ENCODE measurements around the gene ECE1.
A peak's percentile ranks its signal among the peaks of the same experiment; 100 is the strongest.

Gene ECE1

GRCh38 chr1:21325731-21326387 is 35.6 kb upstream of the ECE1 start:
- no peak for DNase-seq (ENCODE audit: low read depth, low spot score)
- H3K27ac ChIP-seq: no peak overlapping the region

GRCh38 chr1:21325231-21325718 is 35.0 kb upstream of the ECE1 start:
- peak overlapping the region; percentile 71 for H3K27ac ChIP-seq
- no peak for DNase-seq (ENCODE audit: low read depth, low spot score)

GRCh38 chr1:21324368-21325141 is 34.3 kb upstream of the ECE1 start:
- DNase-seq (ENCODE audit: low read depth, low spot score): no peak
- H3K27ac ChIP-seq: peak overlapping the region; percentile 71

GRCh38 chr1:21323091-21323490 is 32.8 kb upstream of the ECE1 start:
- no peak overlapping the region for H3K27ac ChIP-seq
- DNase-seq (ENCODE audit: low read depth, low spot score): no peak

GRCh38 chr1:21322681-21323016 is 32.4 kb upstream of the ECE1 start:
- DNase-seq (ENCODE audit: low read depth, low spot score): no peak
- H3K27ac ChIP-seq: no peak overlapping the region

GRCh38 chr1:21321963-21322680 is 31.9 kb upstream of the ECE1 start:
- H3K27ac ChIP-seq: no peak overlapping the region
- no peak for DNase-seq (ENCODE audit: low read depth, low spot score)

- H3K27ac ChIP-seq: no peak overlapping the region
- no peak for DNase-seq (ENCODE audit: low read depth, low spot score)
These were observed 30.3 kb upstream of the ECE1 start for GRCh38 chr1:21320410-21321108.

- no peak overlapping the region for H3K27ac ChIP-seq
- DNase-seq (ENCODE audit: low read depth, low spot score): no peak
These were observed 29.5 kb upstream of the ECE1 start for GRCh38 chr1:21319447-21320407.

GRCh38 chr1:21318714-21319159 is 28.5 kb upstream of the ECE1 start:
- no peak overlapping the region for H3K27ac ChIP-seq
- DNase-seq (ENCODE audit: low read depth, low spot score): no peak

GRCh38 chr1:21318057-21318713 is 27.9 kb upstream of the ECE1 start:
- no peak for DNase-seq (ENCODE audit: low read depth, low spot score)
- no peak overlapping the region for H3K27ac ChIP-seq

- no peak overlapping the region for H3K27ac ChIP-seq
- no peak for DNase-seq (ENCODE audit: low read depth, low spot score)
These were observed 27.4 kb upstream of the ECE1 start for GRCh38 chr1:21317690-21318043.

GRCh38 chr1:21317035-21317689 is 26.9 kb upstream of the ECE1 start:
- no peak overlapping the region for H3K27ac ChIP-seq

GRCh38 chr1:21314743-21315396 is 24.6 kb upstream of the ECE1 start:
- DNase-seq (ENCODE audit: low read depth, low spot score): no peak
- H3K27ac ChIP-seq: no peak overlapping the region

More at GRCh38 chr1:21317035-21317689, 26.9 kb upstream of the ECE1 start:
- DNase-seq (ENCODE audit: low read depth, low spot score): no peak

- no peak overlapping the region for H3K27ac ChIP-seq
- DNase-seq (ENCODE audit: low read depth, low spot score): no peak
These were observed 23.8 kb upstream of the ECE1 start for GRCh38 chr1:21313886-21314721.

- H3K27ac ChIP-seq: no peak overlapping the region
- DNase-seq (ENCODE audit: low read depth, low spot score): no peak
These were observed 23.1 kb upstream of the ECE1 start for GRCh38 chr1:21313203-21313885.

- DNase-seq (ENCODE audit: low read depth, low spot score): no peak
- H3K27ac ChIP-seq: no peak overlapping the region
These were observed 22.2 kb upstream of the ECE1 start for GRCh38 chr1:21312407-21312992.

All from epithelial cell of prostate (primary cell).